Measurements from ENCODE around the gene ANO9.
"Not testable (repeated sequence)": the region's sequence is repeated elsewhere in the genome, so short reads cannot be mapped to it uniquely, and the experiment has no call there.

Gene ANO9

DNA sequence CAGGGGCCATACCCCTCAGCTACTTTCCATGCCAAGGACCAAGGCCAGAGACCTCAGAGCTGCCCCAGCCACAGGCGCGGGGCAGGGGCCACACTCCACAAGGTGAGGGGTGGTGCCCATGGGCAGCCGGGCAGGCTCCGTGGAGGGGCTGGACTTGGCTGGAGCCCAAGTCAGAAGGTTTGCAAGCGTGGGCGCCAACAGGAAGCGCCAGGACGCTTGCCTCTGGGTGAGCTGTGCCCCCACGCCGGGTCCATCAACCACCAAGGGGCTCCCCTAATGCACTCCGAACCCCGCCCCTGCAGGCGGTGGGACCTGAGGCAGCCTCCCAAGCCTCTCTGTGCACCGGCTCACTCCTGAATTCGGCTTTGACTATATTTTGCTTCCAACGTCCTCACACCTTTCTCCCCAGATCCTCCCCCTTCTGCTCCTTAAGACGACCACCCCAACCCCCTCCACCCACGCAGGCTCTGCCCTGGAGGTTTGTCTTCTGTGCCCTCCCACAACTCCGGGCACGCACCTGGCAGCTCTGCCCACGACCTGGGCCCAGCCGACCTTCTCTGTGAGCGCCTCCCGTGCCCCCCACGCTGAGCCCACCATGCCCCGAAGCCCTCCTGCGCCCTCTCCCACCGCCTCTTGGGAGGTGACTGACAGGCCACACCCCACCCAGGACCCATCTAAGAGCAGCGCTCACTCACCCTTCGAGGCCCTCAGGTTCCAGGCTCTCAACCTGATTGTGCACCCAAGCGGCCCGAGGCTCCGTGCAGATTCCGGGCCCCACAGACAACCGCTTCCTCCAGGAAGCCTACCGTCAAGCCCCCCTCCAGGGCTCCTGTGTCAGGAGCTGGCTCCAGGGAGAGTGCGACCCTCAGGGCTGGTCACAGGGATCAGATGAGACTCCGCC lies 50.4 kb downstream of the ANO9 start:
- H3K27ac ChIP-seq (ENCODE audit: low read length), result no peak overlapping the region
- H4K20me1 ChIP-seq (ENCODE audit: insufficient read depth, low read length), result no peaks in the 10 kb centered on the region
- TF ChIP-seq EZH2phosphoT487 (IDR thresholded peaks at IDR 0.05; ENCODE audit: low read depth), result no peak
- TF ChIP-seq, protein P1, sequence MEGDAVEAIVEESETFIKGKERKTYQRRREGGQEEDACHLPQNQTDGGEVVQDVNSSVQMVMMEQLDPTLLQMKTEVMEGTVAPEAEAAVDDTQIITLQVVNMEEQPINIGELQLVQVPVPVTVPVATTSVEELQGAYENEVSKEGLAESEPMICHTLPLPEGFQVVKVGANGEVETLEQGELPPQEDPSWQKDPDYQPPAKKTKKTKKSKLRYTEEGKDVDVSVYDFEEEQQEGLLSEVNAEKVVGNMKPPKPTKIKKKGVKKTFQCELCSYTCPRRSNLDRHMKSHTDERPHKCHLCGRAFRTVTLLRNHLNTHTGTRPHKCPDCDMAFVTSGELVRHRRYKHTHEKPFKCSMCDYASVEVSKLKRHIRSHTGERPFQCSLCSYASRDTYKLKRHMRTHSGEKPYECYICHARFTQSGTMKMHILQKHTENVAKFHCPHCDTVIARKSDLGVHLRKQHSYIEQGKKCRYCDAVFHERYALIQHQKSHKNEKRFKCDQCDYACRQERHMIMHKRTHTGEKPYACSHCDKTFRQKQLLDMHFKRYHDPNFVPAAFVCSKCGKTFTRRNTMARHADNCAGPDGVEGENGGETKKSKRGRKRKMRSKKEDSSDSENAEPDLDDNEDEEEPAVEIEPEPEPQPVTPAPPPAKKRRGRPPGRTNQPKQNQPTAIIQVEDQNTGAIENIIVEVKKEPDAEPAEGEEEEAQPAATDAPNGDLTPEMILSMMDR (IDR thresholded peaks at IDR 0.05; ENCODE audit: low read depth, low read length), result no peak
- H3K9ac ChIP-seq (ENCODE audit: low read length), result no peak overlapping the region
- no peak overlapping the region for H2AFZ ChIP-seq (ENCODE audit: low read depth, low read length)
- H3K79me2 ChIP-seq (ENCODE audit: low read length), result no peaks in the 10 kb centered on the region
- no peaks in the 10 kb centered on the region for H3K9me3 ChIP-seq (ENCODE audit: insufficient read depth, low read length)
- H3K4me1 ChIP-seq (ENCODE audit: low read length), result no peaks in the 10 kb centered on the region
- H3K36me3 ChIP-seq (replicated peaks; ENCODE audit: low read depth, low read length), result no peaks in the 10 kb centered on the region
- no peak overlapping the region for H3K4me2 ChIP-seq (ENCODE audit: low read length)
- no peak overlapping the region for H3K4me3 ChIP-seq (ENCODE audit: low read length)
- 0 out of 2 replicates have a peak, but pooled peaks cover 9% of the 10 kb centered on the region for H3K27me3 ChIP-seq (ENCODE audit: low read depth, low read length)

- Histone ChIP-seq H3K27me3 (ENCODE audit: low read depth, low read length) (0 out of 2 replicates have a peak, but pooled peaks cover 5% of the 10 kb centered on the region), H3K27ac (ENCODE audit: low read length) (no peak overlapping the region), H3K4me3 (ENCODE audit: low read length) (no peak overlapping the region), H3K36me3 (replicated peaks; ENCODE audit: low read depth, low read length) (no peaks in the 10 kb centered on the region), H3K4me1 (ENCODE audit: low read length) (no peaks in the 10 kb centered on the region), H4K20me1 (ENCODE audit: insufficient read depth, low read length) (no peaks in the 10 kb centered on the region), H3K9me3 (ENCODE audit: insufficient read depth, low read length) (no peaks in the 10 kb centered on the region), H2AFZ (ENCODE audit: low read depth, low read length) (no peak overlapping the region), H3K79me2 (ENCODE audit: low read length) (no peaks in the 10 kb centered on the region), H3K9ac (ENCODE audit: low read length) (no peak overlapping the region), H3K4me2 (ENCODE audit: low read length) (no peak overlapping the region)
- TF ChIP-seq, protein P1 (IDR thresholded peaks at IDR 0.05; ENCODE audit: low read depth, low read length), result no peak
- TF ChIP-seq EZH2phosphoT487 (IDR thresholded peaks at IDR 0.05; ENCODE audit: low read depth), result no peak
Measured at GRCh38 chr11:390175-390574, 51.6 kb downstream of the ANO9 start.

DNA sequence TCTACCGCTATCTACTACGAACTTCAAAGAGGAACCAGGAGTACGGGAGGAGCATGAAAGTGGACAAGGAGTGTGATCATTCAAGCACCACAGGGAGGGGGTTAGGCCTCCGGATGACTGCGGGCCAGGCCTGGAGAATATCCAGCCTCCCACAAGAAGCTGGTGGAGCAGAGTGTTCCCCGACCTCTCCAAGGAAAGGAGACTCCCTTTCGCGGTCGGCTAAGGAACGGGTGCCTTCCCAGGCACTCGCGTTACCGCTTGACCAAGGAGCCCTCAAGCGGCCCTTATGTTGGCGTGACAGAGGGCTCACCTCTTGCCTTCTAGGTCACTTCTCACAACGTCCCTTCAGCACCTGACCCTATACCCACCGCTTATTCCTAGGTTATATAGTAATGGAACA lies 52.4 kb downstream of the ANO9 start:
- not testable (repeated sequence) for H3K9ac ChIP-seq (ENCODE audit: low read length); H3K27ac ChIP-seq (ENCODE audit: low read length); H3K79me2 ChIP-seq (ENCODE audit: low read length); H3K36me3 ChIP-seq (replicated peaks; ENCODE audit: low read depth, low read length); H3K4me3 ChIP-seq (ENCODE audit: low read length); H3K9me3 ChIP-seq (ENCODE audit: insufficient read depth, low read length); H3K27me3 ChIP-seq (ENCODE audit: low read depth, low read length); H4K20me1 ChIP-seq (ENCODE audit: insufficient read depth, low read length); H2AFZ ChIP-seq (ENCODE audit: low read depth, low read length); H3K4me1 ChIP-seq (ENCODE audit: low read length); H3K4me2 ChIP-seq (ENCODE audit: low read length)

GRCh38 chr11:387193-387793 lies 54.5 kb downstream of the ANO9 start:
- Histone ChIP-seq H3K4me2 (ENCODE audit: low read length) (no peak overlapping the region), H2AFZ (ENCODE audit: low read depth, low read length) (no peak overlapping the region), H3K9ac (ENCODE audit: low read length) (no peak overlapping the region), H3K27ac (ENCODE audit: low read length) (no peak overlapping the region), H3K27me3 (ENCODE audit: low read depth, low read length) (0 out of 2 replicates have a peak, but pooled peaks cover 5% of the 10 kb centered on the region), H3K4me3 (ENCODE audit: low read length) (no peak overlapping the region), H3K4me1 (ENCODE audit: low read length) (no peaks in the 10 kb centered on the region), H3K9me3 (ENCODE audit: insufficient read depth, low read length) (no peaks in the 10 kb centered on the region), H3K36me3 (replicated peaks; ENCODE audit: low read depth, low read length) (no peaks in the 10 kb centered on the region), H3K79me2 (ENCODE audit: low read length) (no peaks in the 10 kb centered on the region), H4K20me1 (ENCODE audit: insufficient read depth, low read length) (no peaks in the 10 kb centered on the region)
- no peak for TF ChIP-seq EZH2phosphoT487 (IDR thresholded peaks at IDR 0.05; ENCODE audit: low read depth)
- TF ChIP-seq, protein P1 (IDR thresholded peaks at IDR 0.05; ENCODE audit: low read depth, low read length), result no peak
